Hepatocyte (in vitro differentiated cells): ENCODE results near the gene THSD4. TPM values are rescaled to one million over a fixed set of nuclear protein-coding genes. Genes with fewer than 3 reads are reported as not detected.

Experiments
- DNase-seq: peaks from one replicate; pipeline ENCODE4 v3.0.0-alpha.2; 2016; ENCODE audit warnings: low spot score
- H2AFZ ChIP-seq: fragments of 200-600 bp; sonication (generic); 2 replicates; pipeline ENCODE4 v1.6.0; 2016; ENCODE audit warnings: antibody characterized with exemption, mild to moderate bottlenecking
- H3K27ac ChIP-seq: fragments of 200-600 bp; sonication (generic); 2 replicates; pipeline ENCODE4 v1.5.1; 2016; ENCODE audit warnings: mild to moderate bottlenecking
- H3K27me3 ChIP-seq: fragments of 200-600 bp; sonication (generic); 2 replicates; pipeline ENCODE4 v1.6.1; 2016
- H3K36me3 ChIP-seq: fragments of 200-600 bp; sonication (generic); replicated peaks from 2 replicates; pipeline ENCODE4 v1.5.1; 2016; ENCODE audit warnings: low read depth; ENCODE audit not compliant: insufficient read depth
- H3K4me1 ChIP-seq: fragments of 200-600 bp; sonication (generic); 2 replicates; pipeline ENCODE4 v1.5.1; 2016; ENCODE audit warnings: mild to moderate bottlenecking, moderate library complexity; ENCODE audit not compliant: insufficient read depth
- H3K4me2 ChIP-seq: fragments of 200-600 bp; sonication (generic); 2 replicates; pipeline ENCODE4 v1.6.0; 2016
- H3K4me3 ChIP-seq: fragments of 200-600 bp; sonication (generic); 2 replicates; pipeline ENCODE4 v1.5.1; 2016; ENCODE audit warnings: mild to moderate bottlenecking
- H3K79me2 ChIP-seq: fragments of 200-600 bp; sonication (generic); 2 replicates; pipeline ENCODE4 v1.6.0; 2017; ENCODE audit warnings: mild to moderate bottlenecking
- H3K9me2 ChIP-seq: fragments of 200-600 bp; sonication (generic); replicated peaks from 2 replicates; pipeline ENCODE4 v1.6.0; 2017; ENCODE audit warnings: mild to moderate bottlenecking; ENCODE audit not compliant: insufficient read depth
- H3K9me3 ChIP-seq: fragments of 200-600 bp; sonication (generic); 2 replicates; pipeline ENCODE4 v1.5.1; 2016; ENCODE audit warnings: low read depth, mild to moderate bottlenecking
- H4K20me1 ChIP-seq: fragments of 200-600 bp; sonication (generic); 2 replicates; pipeline ENCODE4 v1.6.0; 2016; ENCODE audit warnings: mild to moderate bottlenecking; ENCODE audit not compliant: insufficient read depth, poor library complexity, severe bottlenecking
- CTCF ChIP-seq: fragments of 200-600 bp; sonication (generic); IDR thresholded peaks from 2 replicates; pipeline ENCODE4 v1.5.1; 2016; ENCODE audit warnings: antibody characterized with exemption, mild to moderate bottlenecking; ENCODE audit not compliant: poor library complexity
- EZH2 ChIP-seq: fragments of 200-600 bp; sonication (generic); IDR thresholded peaks from 2 replicates; pipeline ENCODE4 v1.6.1; 2016; ENCODE audit warnings: antibody characterized with exemption, mild to moderate bottlenecking, borderline replicate concordance
- EZH2phosphoT487 ChIP-seq: fragments of 200-600 bp; sonication (generic); IDR thresholded peaks from one replicate; pipeline ENCODE4 v1.6.1; 2018; ENCODE audit warnings: antibody characterized with exemption, mild to moderate bottlenecking, low read depth, moderate library complexity; ENCODE audit not compliant: unreplicated experiment, severe bottlenecking
- WGBS: methylation state at CpG from one replicate; pipeline ENCODE4 v1.1.6; 2016; ENCODE audit warnings: low lambda C conversion rate; ENCODE audit errors: missing lambda C conversion rate; 5-methylcytosine and 5-hydroxymethylcytosine counted together
- polyA plus RNA-seq: library from polyadenylated mRNA; unstranded; fragments of >200 nt; fragmentation: Nextera tagmentation; extraction: Ambion mirVana; gene quantifications from 2 replicates; pipeline ENCODE4 v1.2.1, GENCODE V29; 2016
- total RNA-seq: library from RNA; depleted of rRNA; stranded (reverse); fragments of >200 nt; gene quantifications from 2 replicates; pipeline ENCODE4 v1.2.3, GENCODE V29; 2014

THSD4 gene
- total and polyA plus RNA-seq, 2 experiments from 2014 or later = 4.3 to 7.0 TPM

GRCh38 chr15:71215126-71215894, 100.0 kb downstream of the THSD4 start:
- Histone ChIP-seq H3K9me3 (no peaks in the 10 kb centered on the region), H3K9me2 (no peaks in the 10 kb centered on the region), H3K4me3 (no peak overlapping the region), H3K79me2 (no peaks in the 10 kb centered on the region), H3K36me3 (no peaks in the 10 kb centered on the region), H3K27ac (no peak overlapping the region), H4K20me1 (no peaks in the 10 kb centered on the region), H3K4me2 (no peak overlapping the region), H3K4me1 (no peaks in the 10 kb centered on the region), H3K27me3 (no peaks in the 10 kb centered on the region), H2AFZ (no peak overlapping the region)
- WGBS = 85% methylated on average over 36 of the region's 51 CpGs
- DNase-seq = no peak
- no peak for TF ChIP-seq EZH2
- no peak for TF ChIP-seq CTCF
- no peak for TF ChIP-seq EZH2phosphoT487

- H3K36me3 ChIP-seq = no peaks in the 10 kb centered on the region
- H3K4me2 ChIP-seq = no peak overlapping the region
- no peak overlapping the region for H2AFZ ChIP-seq
- no peaks in the 10 kb centered on the region for H3K9me2 ChIP-seq
- H3K9me3 ChIP-seq = no peaks in the 10 kb centered on the region
- 77% methylated on average over 5 of the region's 5 CpGs for WGBS
- no peak overlapping the region for H3K27ac ChIP-seq
- H3K4me1 ChIP-seq = no peaks in the 10 kb centered on the region
- no peaks in the 10 kb centered on the region for H3K79me2 ChIP-seq
- TF ChIP-seq CTCF = no peak
- no peak for TF ChIP-seq EZH2phosphoT487
- no peak for TF ChIP-seq EZH2
- no peak overlapping the region for H3K4me3 ChIP-seq
- no peak for DNase-seq
- H3K27me3 ChIP-seq = no peaks in the 10 kb centered on the region
- H4K20me1 ChIP-seq = no peaks in the 10 kb centered on the region
These were observed 103.1 kb downstream of the THSD4 start for GRCh38 chr15:71218272-71218805.

- H3K36me3 ChIP-seq = no peaks in the 10 kb centered on the region
- DNase-seq = no peak
- no peak overlapping the region for H3K4me3 ChIP-seq
- no peaks in the 10 kb centered on the region for H3K9me3 ChIP-seq
- H3K4me1 ChIP-seq = no peaks in the 10 kb centered on the region
- H3K4me2 ChIP-seq = no peak overlapping the region
- no peak overlapping the region for H2AFZ ChIP-seq
- no peaks in the 10 kb centered on the region for H4K20me1 ChIP-seq
- H3K79me2 ChIP-seq = no peaks in the 10 kb centered on the region
- no peaks in the 10 kb centered on the region for H3K9me2 ChIP-seq
- no peaks in the 10 kb centered on the region for H3K27me3 ChIP-seq
- 97% methylated on average over 4 of the region's 4 CpGs for WGBS
- no peak overlapping the region for H3K27ac ChIP-seq
- TF ChIP-seq CTCF (no peak), EZH2 (no peak), EZH2phosphoT487 (no peak)
These were observed 103.8 kb downstream of the THSD4 start for GRCh38 chr15:71219101-71219500.
